ENCODE results near the gene GSTO2. TPM values are rescaled to one million over a fixed set of nuclear protein-coding genes. Genes with fewer than 3 reads are reported as not detected.

GSTO2 gene
- total and polyA plus RNA-seq, 2 of the 13 experiments (the other 11 are each of a cell fraction or from before 2014, with no cell fraction given): 2.1 to 7.9 TPM

DNA sequence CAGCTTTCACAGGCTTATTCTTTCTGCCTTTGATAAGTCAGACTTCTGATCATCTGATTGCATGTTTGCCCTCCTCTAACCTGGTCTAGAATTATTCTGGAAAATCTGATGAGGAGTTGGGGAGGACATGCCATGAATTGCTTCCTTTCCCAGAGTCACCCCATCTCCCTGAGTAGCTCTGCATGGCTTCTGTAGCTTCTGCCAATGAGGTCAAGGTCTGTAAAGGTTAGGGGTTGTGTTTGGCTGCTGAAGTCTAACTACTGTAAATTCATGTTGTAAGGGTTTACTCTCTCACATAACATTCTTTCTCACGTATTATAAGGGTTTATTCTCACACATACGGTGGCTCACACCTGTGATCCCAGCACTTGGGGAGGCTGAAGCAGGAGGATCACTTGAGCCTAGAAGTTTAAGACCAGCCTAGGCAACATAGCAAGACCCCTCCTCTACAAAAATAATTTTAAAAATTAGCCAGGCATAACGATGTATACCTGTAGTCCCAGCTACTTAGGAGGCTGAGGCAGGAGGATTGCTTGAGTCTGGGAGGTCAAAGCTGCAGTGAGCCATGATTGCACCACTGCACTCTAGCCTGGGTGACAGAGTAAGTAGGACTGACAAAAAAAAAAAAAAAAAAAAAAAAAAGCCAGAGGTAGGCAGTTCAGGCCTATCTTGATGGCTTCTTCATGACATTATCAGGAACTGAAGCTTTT lies 10.7 kb downstream of the GSTO2 start (continued):
- TF ChIP-seq MIER3 (CRISPR knock-in tag; IDR thresholded peaks at IDR 0.05; ENCODE audit: borderline replicate concordance) (no peak), PPARG (CRISPR knock-in tag; conservative IDR thresholded peaks at IDR 0.05) (0 out of 2 replicates have a peak, but pooled peaks have one; percentile 24), ARID3A (IDR thresholded peaks at IDR 0.05; ENCODE audit: low read depth, low read length) (no peak), ZNF549 (CRISPR knock-in tag; IDR thresholded peaks at IDR 0.05) (no peak), IRF2 (CRISPR knock-in tag; IDR thresholded peaks at IDR 0.05) (0 out of 2 replicates have a peak, but pooled peaks have one; percentile 11), SAP130 (CRISPR knock-in tag; IDR thresholded peaks at IDR 0.05; ENCODE audit: low read depth) (0 out of 2 replicates have a peak, but pooled peaks have one; percentile 28), ISL2 (CRISPR knock-in tag; IDR thresholded peaks at IDR 0.05) (0 out of 2 replicates have a peak, but pooled peaks have one; percentile 19), ZBTB10 (CRISPR knock-in tag; IDR thresholded peaks at IDR 0.05; ENCODE audit: borderline replicate concordance) (peak; percentile 46; the same call in 1 of the 2 replicates), SRSF1 (optimal IDR thresholded peaks at IDR 0.05; ENCODE audit: low read depth, low read length) (no peak), BCL6 (CRISPR knock-in tag; IDR thresholded peaks at IDR 0.05) (0 out of 2 replicates have a peak, but pooled peaks have one; percentile 23), ARID5B (CRISPR knock-in tag; IDR thresholded peaks at IDR 0.05) (peak; percentile 60), SALL1 (CRISPR knock-in tag; IDR thresholded peaks at IDR 0.05) (peak; percentile 40; the same call in 1 of the 2 replicates), GTF2F1 (IDR thresholded peaks at IDR 0.05; ENCODE audit: low read length) (no peak), NR2C2 (CRISPR knock-in tag; IDR thresholded peaks at IDR 0.05; ENCODE audit: borderline replicate concordance) (peak; percentile 71), PAXIP1 (CRISPR knock-in tag; conservative IDR thresholded peaks at IDR 0.05) (peak; percentile 59), ARHGAP35 (CRISPR knock-in tag; IDR thresholded peaks at IDR 0.05; ENCODE audit: borderline replicate concordance) (no peak), RARA (CRISPR knock-in tag; IDR thresholded peaks at IDR 0.05) (peak; percentile 61), HOXD1 (CRISPR knock-in tag; IDR thresholded peaks at IDR 0.05) (0 out of 2 replicates have a peak, but pooled peaks have one; percentile 46)

All from HepG2 (cell line).